Mesendoderm (in vitro differentiated cells): ENCODE results near the gene PCBP3.
A peak's percentile ranks its signal among the peaks of the same experiment; 100 is the strongest.

Experiments used
- DNase-seq: peaks from one replicate; pipeline ENCODE4 v3.0.0; 2013
- H2AK5ac ChIP-seq: 2 replicates; pipeline ENCODE4 v1.6.1; 2013; ENCODE audit warnings: low read length, inconsistent platforms
- H2BK120ac ChIP-seq: 2 replicates; pipeline ENCODE4 v1.6.1; 2013; ENCODE audit warnings: low read depth, mild to moderate bottlenecking, low read length, moderate library complexity, mixed read lengths
- H2BK15ac ChIP-seq: replicated peaks from 2 replicates; pipeline ENCODE4 v1.6.1; 2013; ENCODE audit warnings: low read depth, mild to moderate bottlenecking, moderate library complexity
- H2BK5ac ChIP-seq: 2 replicates; pipeline ENCODE4 v1.6.1; 2013; ENCODE audit warnings: low read length, inconsistent platforms
- H3K18ac ChIP-seq: 2 replicates; pipeline ENCODE4 v1.6.1; 2013; ENCODE audit warnings: mild to moderate bottlenecking, low read length, mixed read lengths
- H3K23ac ChIP-seq: one replicate; pipeline ENCODE4 v1.6.1; 2013; ENCODE audit warnings: low read length
- H3K27ac ChIP-seq: 2 replicates; pipeline ENCODE4 v1.5.1; 2013; ENCODE audit warnings: low read depth, mild to moderate bottlenecking, inconsistent platforms, low read length, moderate library complexity
- H3K27me3 ChIP-seq: 2 replicates; pipeline ENCODE4 v1.6.1; 2013; ENCODE audit warnings: low read length, control low read depth, mild to moderate bottlenecking, inconsistent platforms; ENCODE audit not compliant: insufficient read depth, poor library complexity
- H3K36me3 ChIP-seq: 2 replicates; pipeline ENCODE4 v1.6.1; 2013; ENCODE audit warnings: low read length, inconsistent platforms; ENCODE audit not compliant: control insufficient read depth, insufficient read depth
- H3K4ac ChIP-seq: one replicate; pipeline ENCODE4 v1.6.1; 2013; ENCODE audit warnings: low read depth, mild to moderate bottlenecking, low read length, moderate library complexity
- H3K4me1 ChIP-seq: 2 replicates; pipeline ENCODE4 v1.6.1; 2013; ENCODE audit warnings: low read depth, low read length, inconsistent platforms; ENCODE audit not compliant: control insufficient read depth
- H3K4me2 ChIP-seq: 2 replicates; pipeline ENCODE4 v1.6.1; 2013; ENCODE audit warnings: low read length
- H3K4me3 ChIP-seq: 2 replicates; pipeline ENCODE4 v1.5.1; 2013; ENCODE audit warnings: mild to moderate bottlenecking, low read length
- H3K56ac ChIP-seq: one replicate; pipeline ENCODE4 v1.6.1; 2013; ENCODE audit warnings: low read length
- H3K79me1 ChIP-seq: 2 replicates; pipeline ENCODE4 v1.6.1; 2013; ENCODE audit warnings: low read length, inconsistent platforms
- H3K79me2 ChIP-seq: 2 replicates; pipeline ENCODE4 v1.6.1; 2013; ENCODE audit warnings: mild to moderate bottlenecking, low read length; ENCODE audit not compliant: control insufficient read depth, insufficient read depth
- H3K9ac ChIP-seq: 2 replicates; pipeline ENCODE4 v1.6.1; 2013; ENCODE audit warnings: low read length, inconsistent platforms
- H4K5ac ChIP-seq: one replicate; pipeline ENCODE4 v1.6.1; 2013; ENCODE audit warnings: low read length
- H4K8ac ChIP-seq: one replicate; pipeline ENCODE4 v1.6.1; 2013; ENCODE audit warnings: low read depth, mild to moderate bottlenecking, control low read depth, low read length, moderate library complexity
- WGBS: extraction: QIAGEN DNeasy Blood & Tissue Kit; methylation state at CpG from one replicate; pipeline ENCODE4 v1.1.7; 2013; ENCODE audit warnings: low lambda C conversion rate, missing lambda C conversion rate; ENCODE audit not compliant: insufficient coverage; ENCODE audit errors: extremely low coverage; 5-methylcytosine and 5-hydroxymethylcytosine counted together

PCBP3 gene

GRCh38 chr21:45827881-45828579 lies 184.5 kb downstream of the PCBP3 start:
- WGBS, result no CpG with 5 or more reads among the region's 11 CpGs

GRCh38 chr21:45828580-45829570 lies 185.3 kb downstream of the PCBP3 start:
- no peak for DNase-seq
- no peak overlapping the region for H3K56ac ChIP-seq
- H3K36me3 ChIP-seq, result no peaks in the 10 kb centered on the region
- no peaks in the 10 kb centered on the region for H3K79me2 ChIP-seq
- no peak overlapping the region for H4K8ac ChIP-seq
- H3K18ac ChIP-seq, result no peak overlapping the region
- H2AK5ac ChIP-seq, result no peak overlapping the region
- H3K27me3 ChIP-seq, result no peaks in the 10 kb centered on the region
- no peak overlapping the region for H3K27ac ChIP-seq
- no peak overlapping the region for H3K4me3 ChIP-seq
- H3K79me1 ChIP-seq, result no peaks in the 10 kb centered on the region
- no peaks in the 10 kb centered on the region for H3K4me1 ChIP-seq
- H3K23ac ChIP-seq, result peak overlapping the region; percentile 57
- no peak overlapping the region for H3K4ac ChIP-seq
- H2BK120ac ChIP-seq, result no peak overlapping the region
- no peak overlapping the region for H4K5ac ChIP-seq
- H3K9ac ChIP-seq, result no peak overlapping the region
- no peak overlapping the region for H3K4me2 ChIP-seq
- no CpG with 5 or more reads among the region's 26 CpGs for WGBS
- H2BK5ac ChIP-seq, result no peak overlapping the region
- H2BK15ac ChIP-seq, result no peak overlapping the region

More at GRCh38 chr21:45827881-45828579, 184.5 kb downstream of the PCBP3 start:
- Histone ChIP-seq H2AK5ac (no peak overlapping the region), H3K36me3 (no peaks in the 10 kb centered on the region), H3K4me3 (no peak overlapping the region), H2BK120ac (no peak overlapping the region), H2BK5ac (no peak overlapping the region), H3K79me2 (no peaks in the 10 kb centered on the region), H3K4ac (no peak overlapping the region), H3K4me2 (no peak overlapping the region), H3K27me3 (no peaks in the 10 kb centered on the region), H3K9ac (no peak overlapping the region), H3K79me1 (no peaks in the 10 kb centered on the region), H4K5ac (no peak overlapping the region), H4K8ac (no peak overlapping the region), H2BK15ac (no peak overlapping the region), H3K56ac (no peak overlapping the region), H3K4me1 (no peaks in the 10 kb centered on the region), H3K27ac (no peak overlapping the region), H3K23ac (no peak overlapping the region), H3K18ac (no peak overlapping the region)
- no peak for DNase-seq

- DNase-seq, result no peak
- H3K27me3 ChIP-seq, result no peaks in the 10 kb centered on the region
- H2BK15ac ChIP-seq, result no peak overlapping the region
- no peaks in the 10 kb centered on the region for H3K79me1 ChIP-seq
- H3K56ac ChIP-seq, result no peak overlapping the region
- no peak overlapping the region for H3K9ac ChIP-seq
- H3K4me3 ChIP-seq, result no peak overlapping the region
- no peak overlapping the region for H2BK120ac ChIP-seq
- no peak overlapping the region for H2BK5ac ChIP-seq
- H3K27ac ChIP-seq, result no peak overlapping the region
- no peak overlapping the region for H3K4ac ChIP-seq
- H4K5ac ChIP-seq, result no peak overlapping the region
- no peak overlapping the region for H3K23ac ChIP-seq
- H2AK5ac ChIP-seq, result no peak overlapping the region
- no peak overlapping the region for H3K4me2 ChIP-seq
- H3K36me3 ChIP-seq, result no peaks in the 10 kb centered on the region
- H3K79me2 ChIP-seq, result no peaks in the 10 kb centered on the region
- no peak overlapping the region for H4K8ac ChIP-seq
- no peak overlapping the region for H3K18ac ChIP-seq
- WGBS, result no CpG with 5 or more reads among the region's 7 CpGs
- H3K4me1 ChIP-seq, result no peaks in the 10 kb centered on the region
These were observed 186.1 kb downstream of the PCBP3 start for GRCh38 chr21:45829668-45830067.

- Histone ChIP-seq H3K23ac (no peak overlapping the region), H2AK5ac (no peak overlapping the region), H3K4me3 (no peak overlapping the region), H2BK15ac (no peak overlapping the region), H2BK5ac (no peak overlapping the region), H3K56ac (no peak overlapping the region), H3K4me2 (no peak overlapping the region), H3K36me3 (no peaks in the 10 kb centered on the region), H3K4me1 (no peaks in the 10 kb centered on the region), H3K4ac (no peak overlapping the region), H3K79me2 (no peaks in the 10 kb centered on the region), H3K9ac (no peak overlapping the region), H3K27ac (no peak overlapping the region), H4K8ac (no peak overlapping the region), H3K18ac (no peak overlapping the region), H4K5ac (no peak overlapping the region), H3K27me3 (no peaks in the 10 kb centered on the region), H3K79me1 (no peaks in the 10 kb centered on the region), H2BK120ac (no peak overlapping the region)
- no peak for DNase-seq
- WGBS, result no CpG with 5 or more reads among the region's 11 CpGs
These were observed 186.7 kb downstream of the PCBP3 start for GRCh38 chr21:45830221-45830640.

- H4K5ac ChIP-seq, result no peak overlapping the region
- H3K4me2 ChIP-seq, result no peak overlapping the region
- no peaks in the 10 kb centered on the region for H3K27me3 ChIP-seq
- H3K4me3 ChIP-seq, result no peak overlapping the region
- no peak overlapping the region for H2BK15ac ChIP-seq
- no peak overlapping the region for H3K18ac ChIP-seq
- H3K79me2 ChIP-seq, result no peaks in the 10 kb centered on the region
- no peak overlapping the region for H3K4ac ChIP-seq
- H2BK5ac ChIP-seq, result no peak overlapping the region
- H2AK5ac ChIP-seq, result no peak overlapping the region
- H3K36me3 ChIP-seq, result no peaks in the 10 kb centered on the region
- no peaks in the 10 kb centered on the region for H3K79me1 ChIP-seq
- no CpG with 5 or more reads among the region's 21 CpGs for WGBS
- no peak overlapping the region for H3K23ac ChIP-seq
- H3K4me1 ChIP-seq, result no peaks in the 10 kb centered on the region
- no peak for DNase-seq
- H3K56ac ChIP-seq, result no peak overlapping the region
- H3K27ac ChIP-seq, result no peak overlapping the region
- H2BK120ac ChIP-seq, result no peak overlapping the region
- no peak overlapping the region for H4K8ac ChIP-seq
- no peak overlapping the region for H3K9ac ChIP-seq
These were observed 187.3 kb downstream of the PCBP3 start for GRCh38 chr21:45830720-45831366.
